HG02763 (cell line): ENCODE results near the gene SCNN1A.

Experiments used
- ATAC-seq: cut with Tn5 transposase; IDR thresholded peaks from one replicate; pipeline ENCODE4 v1.9.1; 2021; ENCODE audit warnings: mild to moderate bottlenecking, moderate library complexity; ENCODE audit not compliant: unreplicated experiment

SCNN1A gene

GRCh38 chr12:6335451-6336078 is 39.8 kb downstream of the SCNN1A start:
- peak; percentile 64 for ATAC-seq

GRCh38 chr12:6334940-6335450 is 40.4 kb downstream of the SCNN1A start:
- ATAC-seq, result no peak

GRCh38 chr12:6334359-6334758 is 41.0 kb downstream of the SCNN1A start:
- no peak for ATAC-seq

GRCh38 chr12:6333566-6333965 is 41.8 kb downstream of the SCNN1A start:
- no peak for ATAC-seq

- ATAC-seq, result no peak
Measured at GRCh38 chr12:6333029-6333428, 42.3 kb downstream of the SCNN1A start.

GRCh38 chr12:6332459-6332858 is 42.9 kb downstream of the SCNN1A start:
- no peak for ATAC-seq

- ATAC-seq, result no peak
Measured at GRCh38 chr12:6330999-6331714, 44.2 kb downstream of the SCNN1A start.

GRCh38 chr12:6330192-6330591 is 45.2 kb downstream of the SCNN1A start:
- no peak for ATAC-seq

GRCh38 chr12:6329703-6330064 is 45.7 kb downstream of the SCNN1A start:
- ATAC-seq, result no peak

GRCh38 chr12:6328945-6329702 is 46.2 kb downstream of the SCNN1A start:
- no peak for ATAC-seq

- no peak for ATAC-seq
Measured at GRCh38 chr12:6328045-6328779, 47.2 kb downstream of the SCNN1A start.

- no peak for ATAC-seq
Measured at GRCh38 chr12:6327229-6328041, 47.9 kb downstream of the SCNN1A start.

- no peak for ATAC-seq
Measured at GRCh38 chr12:6326316-6327228, 48.8 kb downstream of the SCNN1A start.

GRCh38 chr12:6324936-6325750 is 50.2 kb downstream of the SCNN1A start:
- no peak for ATAC-seq

- ATAC-seq, result no peak
Measured at GRCh38 chr12:6323995-6324711, 51.2 kb downstream of the SCNN1A start.

GRCh38 chr12:6323340-6323994 is 51.9 kb downstream of the SCNN1A start:
- no peak for ATAC-seq

- no peak for ATAC-seq
Measured at GRCh38 chr12:6322969-6323339, 52.4 kb downstream of the SCNN1A start.
